Osteocyte (in vitro differentiated cells): ENCODE measurements around the gene KLF13. TPM values are rescaled to one million over a fixed set of nuclear protein-coding genes. Genes with fewer than 3 reads are reported as not detected.

Experiments
- DNase-seq: peaks from one replicate; pipeline ENCODE4 v3.0.0; 2021; ENCODE audit warnings: mixed read lengths; ENCODE audit not compliant: unreplicated experiment; ENCODE audit errors: extremely low spot score
- H3K27ac Mint-ChIP-seq: one replicate; pipeline ENCODE4 v1.8.0; 2021; ENCODE audit warnings: mild to moderate bottlenecking, mixed read lengths; ENCODE audit not compliant: unreplicated experiment
- H3K27me3 Mint-ChIP-seq: one replicate; pipeline ENCODE4 v1.8.0; 2021; ENCODE audit warnings: mixed read lengths; ENCODE audit not compliant: unreplicated experiment
- H3K36me3 Mint-ChIP-seq: one replicate; pipeline ENCODE4 v1.8.0; 2021; ENCODE audit warnings: mixed read lengths; ENCODE audit not compliant: unreplicated experiment
- H3K4me1 Mint-ChIP-seq: one replicate; pipeline ENCODE4 v1.8.0; 2021; ENCODE audit warnings: mixed read lengths; ENCODE audit not compliant: unreplicated experiment
- H3K4me3 Mint-ChIP-seq: one replicate; pipeline ENCODE4 v1.8.0; 2021; ENCODE audit warnings: mild to moderate bottlenecking, moderate library complexity, mixed read lengths; ENCODE audit not compliant: unreplicated experiment
- H3K9me3 Mint-ChIP-seq: one replicate; pipeline ENCODE4 v1.8.0; 2021; ENCODE audit warnings: mixed read lengths; ENCODE audit not compliant: unreplicated experiment
- total RNA-seq: library from RNA; stranded (reverse); gene quantifications from 2 replicates; pipeline ENCODE4 v1.2.1, GENCODE V29; 2021
- TF ChIP-seq, protein P1 (sequence below): fragments of 200-600 bp; sonication (generic); IDR thresholded peaks from 2 replicates; pipeline ENCODE4 v1.5.0; 2021; ENCODE audit warnings: antibody characterized with exemption, mild to moderate bottlenecking, moderate library complexity

Gene KLF13
- total RNA-seq, 1 donor from 2014 or later = 54.5 TPM

DNA sequence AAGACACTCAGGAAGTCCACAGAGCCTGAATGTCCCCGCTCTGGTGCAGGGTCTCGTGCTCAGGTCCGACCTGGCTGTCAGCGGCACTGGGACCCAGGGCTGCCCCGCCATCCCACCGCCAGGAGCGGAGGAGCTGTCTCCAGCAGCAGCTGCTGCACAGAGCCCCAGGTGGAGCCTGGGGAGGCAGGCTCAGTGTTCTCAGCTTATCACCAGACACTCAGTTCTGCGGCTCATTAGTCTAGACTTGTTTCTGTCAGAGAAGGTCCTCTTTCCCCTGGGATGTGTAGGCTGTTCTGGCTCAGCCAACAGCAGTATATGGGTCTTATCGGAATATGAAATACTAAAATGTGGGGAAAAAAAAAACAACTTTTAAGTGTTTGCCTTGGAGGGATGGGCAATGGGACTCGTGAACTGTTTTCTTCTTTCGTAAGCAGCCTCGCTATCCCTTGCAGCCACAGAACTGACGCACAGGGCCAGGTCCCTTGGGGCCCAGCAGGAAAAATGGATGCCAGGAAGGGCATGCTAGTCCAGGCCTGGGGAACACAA, 75.9 kb downstream of the KLF13 start:
- Mint-ChIP-seq H3K27me3 (peaks cover 7% of the 10 kb centered on the region), H3K4me3 (no peak overlapping the region), H3K36me3 (no peaks in the 10 kb centered on the region), H3K4me1 (peaks cover 35% of the 10 kb centered on the region), H3K9me3 (peaks cover 7% of the 10 kb centered on the region), H3K27ac (peak overlapping the region; percentile 68)
- TF ChIP-seq, protein P1, sequence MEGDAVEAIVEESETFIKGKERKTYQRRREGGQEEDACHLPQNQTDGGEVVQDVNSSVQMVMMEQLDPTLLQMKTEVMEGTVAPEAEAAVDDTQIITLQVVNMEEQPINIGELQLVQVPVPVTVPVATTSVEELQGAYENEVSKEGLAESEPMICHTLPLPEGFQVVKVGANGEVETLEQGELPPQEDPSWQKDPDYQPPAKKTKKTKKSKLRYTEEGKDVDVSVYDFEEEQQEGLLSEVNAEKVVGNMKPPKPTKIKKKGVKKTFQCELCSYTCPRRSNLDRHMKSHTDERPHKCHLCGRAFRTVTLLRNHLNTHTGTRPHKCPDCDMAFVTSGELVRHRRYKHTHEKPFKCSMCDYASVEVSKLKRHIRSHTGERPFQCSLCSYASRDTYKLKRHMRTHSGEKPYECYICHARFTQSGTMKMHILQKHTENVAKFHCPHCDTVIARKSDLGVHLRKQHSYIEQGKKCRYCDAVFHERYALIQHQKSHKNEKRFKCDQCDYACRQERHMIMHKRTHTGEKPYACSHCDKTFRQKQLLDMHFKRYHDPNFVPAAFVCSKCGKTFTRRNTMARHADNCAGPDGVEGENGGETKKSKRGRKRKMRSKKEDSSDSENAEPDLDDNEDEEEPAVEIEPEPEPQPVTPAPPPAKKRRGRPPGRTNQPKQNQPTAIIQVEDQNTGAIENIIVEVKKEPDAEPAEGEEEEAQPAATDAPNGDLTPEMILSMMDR = no peak
- no peak for DNase-seq

DNA sequence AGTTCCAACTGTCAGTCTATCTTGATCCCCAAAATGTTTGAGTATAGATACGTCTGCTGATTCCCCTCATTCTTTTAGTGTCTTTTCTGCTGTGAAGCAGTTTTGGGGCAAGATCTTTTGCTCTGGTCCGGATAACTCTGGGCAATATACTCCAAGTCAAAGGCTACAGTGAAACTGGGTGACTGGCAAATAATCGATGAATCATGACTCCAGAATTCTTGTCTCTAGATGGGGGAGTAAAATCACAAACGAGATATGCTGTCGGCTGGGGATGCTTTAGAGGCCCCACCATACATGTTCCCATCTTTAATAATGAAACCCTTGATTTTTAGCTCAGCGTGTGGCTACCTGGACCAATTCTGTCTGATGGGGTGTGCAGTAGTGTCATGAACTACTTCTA, 76.5 kb downstream of the KLF13 start:
- Mint-ChIP-seq H3K4me1 (peaks cover 31% of the 10 kb centered on the region), H3K27me3 (peaks cover 7% of the 10 kb centered on the region), H3K27ac (peak overlapping the region; percentile 68)

DNA sequence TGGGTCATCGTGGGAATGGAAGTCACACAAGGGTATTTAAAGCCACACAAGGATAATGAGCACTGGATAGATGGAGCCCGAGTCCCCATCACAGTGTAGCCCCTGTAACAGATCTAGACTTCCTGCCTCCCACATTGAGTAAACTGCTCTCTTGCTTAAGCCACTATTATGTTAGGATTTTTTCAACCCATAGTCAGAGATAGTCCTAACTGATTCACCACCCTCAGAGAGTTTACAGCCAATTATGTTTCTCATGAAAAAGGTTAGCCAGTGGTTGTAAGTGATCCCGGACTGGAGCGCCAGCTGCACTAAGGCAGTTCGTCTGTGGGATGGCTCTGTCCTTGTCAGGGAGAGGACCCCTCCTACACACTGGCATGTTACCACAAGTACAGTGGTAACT, 77.0 kb downstream of the KLF13 start:
- Mint-ChIP-seq H3K4me3 (no peak overlapping the region), H3K36me3 (peaks cover 2% of the 10 kb centered on the region), H3K9me3 (peaks cover 10% of the 10 kb centered on the region), H3K27ac (no peak overlapping the region), H3K4me1 (peaks cover 30% of the 10 kb centered on the region), H3K27me3 (peaks cover 9% of the 10 kb centered on the region)
- no peak for DNase-seq
- TF ChIP-seq, protein P1 = no peak

More for the DNA sequence above, 76.5 kb downstream of the KLF13 start:
- no peak for DNase-seq
- Mint-ChIP-seq H3K4me3 (no peak overlapping the region), H3K9me3 (peaks cover 7% of the 10 kb centered on the region), H3K36me3 (no peaks in the 10 kb centered on the region)
- TF ChIP-seq, protein P1 = no peak

DNA sequence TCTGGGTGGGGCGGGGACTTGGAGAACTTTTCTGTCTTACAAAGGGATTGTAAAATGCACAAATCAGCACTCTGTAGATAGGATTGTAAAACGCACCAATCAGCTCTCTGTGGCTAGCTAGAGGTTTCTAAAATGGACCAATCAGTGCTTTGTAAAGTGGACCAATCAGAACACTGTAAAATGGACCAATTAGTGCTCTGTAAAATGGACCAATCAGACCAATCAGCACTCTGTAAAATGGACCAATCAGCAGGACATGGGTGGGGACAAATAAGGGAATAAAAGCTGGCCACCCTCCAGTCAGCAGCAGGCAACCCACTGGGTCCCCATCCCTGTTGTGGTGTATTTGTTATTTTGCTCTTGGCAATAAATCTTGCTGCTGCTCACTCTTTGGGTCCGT, 77.7 kb downstream of the KLF13 start:
- DNase-seq = no peak

DNA sequence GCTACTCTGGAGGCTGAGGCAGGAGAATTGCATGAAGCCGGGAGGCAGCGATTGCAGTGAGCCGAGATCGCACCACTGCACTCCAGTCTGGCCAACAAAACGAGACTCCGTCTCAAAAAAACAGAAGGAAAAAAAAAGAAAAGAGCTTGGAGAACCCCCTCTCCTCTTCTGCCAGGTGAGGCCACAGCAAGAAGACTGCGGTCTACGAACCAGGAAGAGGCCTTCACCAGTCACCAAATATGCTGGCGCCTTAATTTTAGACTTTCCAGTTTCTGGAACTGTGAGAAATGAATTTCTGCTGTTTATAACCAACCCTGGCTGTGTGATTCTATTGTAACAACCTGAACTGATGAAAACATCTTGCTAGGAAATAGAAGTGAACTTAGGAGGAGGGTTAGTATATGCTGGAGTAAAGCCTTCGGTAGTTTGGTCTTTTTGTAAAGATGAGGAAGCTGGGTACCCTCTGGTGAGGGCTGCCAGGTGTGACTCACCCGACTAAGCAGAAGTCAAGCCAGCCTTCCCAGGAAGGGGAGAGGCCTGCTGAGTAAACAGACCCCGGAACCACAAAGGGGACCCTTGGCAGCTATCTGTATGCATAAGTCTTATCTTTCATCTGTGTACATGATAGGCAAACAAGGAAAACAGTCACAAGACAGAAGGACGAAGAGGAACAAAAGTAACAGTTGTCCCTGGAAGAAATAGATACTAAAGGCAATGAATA, 78.7 kb downstream of the KLF13 start:
- Mint-ChIP-seq H3K36me3 (peaks cover 3% of the 10 kb centered on the region), H3K4me3 (no peak overlapping the region), H3K27me3 (peaks cover 15% of the 10 kb centered on the region), H3K27ac (no peak overlapping the region), H3K4me1 (peaks cover 20% of the 10 kb centered on the region), H3K9me3 (peaks cover 19% of the 10 kb centered on the region)
- no peak for DNase-seq
- TF ChIP-seq, protein P1 = no peak

More for the DNA sequence above, 77.7 kb downstream of the KLF13 start:
- H3K4me3 Mint-ChIP-seq = no peak overlapping the region
- peaks cover 30% of the 10 kb centered on the region for H3K4me1 Mint-ChIP-seq
- H3K27me3 Mint-ChIP-seq = peaks cover 14% of the 10 kb centered on the region
- H3K9me3 Mint-ChIP-seq = peaks cover 15% of the 10 kb centered on the region
- H3K27ac Mint-ChIP-seq = no peak overlapping the region
- H3K36me3 Mint-ChIP-seq = peaks cover 3% of the 10 kb centered on the region
- TF ChIP-seq, protein P1 = no peak
